ENCODE data around the gene SUCNR1. TPM values are rescaled to one million over a fixed set of nuclear protein-coding genes. Genes with fewer than 3 reads are reported as not detected.
"Not testable (repeated sequence)": the region's sequence is repeated elsewhere in the genome, so short reads cannot be mapped to it uniquely, and the experiment has no call there.

Gene SUCNR1
- total and polyA plus RNA-seq, 9 donors = 0.04 to 0.53 (median 0.23) TPM; not detected in 2

DNA sequence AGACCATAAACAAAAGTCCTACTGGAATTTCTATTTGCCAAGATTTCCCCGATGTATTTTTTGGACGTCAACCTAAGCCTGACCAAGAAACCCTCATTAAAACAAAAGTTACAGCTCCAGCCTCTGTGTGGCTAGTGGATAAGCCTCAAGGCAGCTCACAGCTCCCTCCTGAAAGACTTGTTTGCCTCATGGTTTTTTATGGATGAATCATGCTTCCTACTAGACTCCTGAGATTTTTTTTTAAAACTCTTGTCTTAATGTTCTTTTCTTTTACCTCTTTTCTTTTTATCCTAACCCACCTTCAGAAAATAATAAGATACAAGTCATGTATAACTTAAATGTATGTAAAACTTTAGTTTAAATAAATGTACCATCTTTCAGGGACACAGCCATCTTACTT lies 52.4 kb downstream of the SUCNR1 start:
- H3K27me3 ChIP-seq = no peaks in the 10 kb centered on the region
- H3K4me3 ChIP-seq = no peak overlapping the region
- 10 to 15% (median 11%) methylated on average over 2 of the region's 2 CpGs for WGBS, 3 donors
- H3K27ac ChIP-seq = no peak overlapping the region
- H3K9me3 ChIP-seq = no peaks in the 10 kb centered on the region
- DNase-seq = no peak
- H3K36me3 ChIP-seq = no peaks in the 10 kb centered on the region
- no peaks in the 10 kb centered on the region for H3K4me1 ChIP-seq (ENCODE audit: insufficient read depth)
- no peak for TF ChIP-seq CTCF (IDR thresholded peaks at IDR 0.05)
- no peak for TF ChIP-seq EP300 (IDR thresholded peaks at IDR 0.05)
- TF ChIP-seq POLR2A (IDR thresholded peaks at IDR 0.05) = no peak
- intact Hi-C loops (cut with DNase I) = loop anchor here in 1 of 4 donors (10.0 kb wide), 1 partner anchor 481 kb away; no protein-coding TSS in a partner anchor

GRCh38 chr3:151926956-151927355 lies 53.5 kb downstream of the SUCNR1 start:
- WGBS, 3 donors = 60 to 65% (median 62%) methylated on average over 5 of the region's 5 CpGs
- intact Hi-C loops (cut with DNase I) = loop anchor here in 1 of 4 donors (10.0 kb wide), 1 partner anchor 482 kb away; no protein-coding TSS in a partner anchor
- DNase-seq = no peak
- H3K36me3 ChIP-seq = no peaks in the 10 kb centered on the region
- TF ChIP-seq EP300 (IDR thresholded peaks at IDR 0.05) (no peak), POLR2A (IDR thresholded peaks at IDR 0.05) (no peak), CTCF (IDR thresholded peaks at IDR 0.05) (no peak)
- no peaks in the 10 kb centered on the region for H3K27me3 ChIP-seq
- no peak overlapping the region for H3K27ac ChIP-seq
- no peak overlapping the region for H3K4me3 ChIP-seq
- H3K4me1 ChIP-seq (ENCODE audit: insufficient read depth) = no peaks in the 10 kb centered on the region
- H3K9me3 ChIP-seq = no peaks in the 10 kb centered on the region

DNA sequence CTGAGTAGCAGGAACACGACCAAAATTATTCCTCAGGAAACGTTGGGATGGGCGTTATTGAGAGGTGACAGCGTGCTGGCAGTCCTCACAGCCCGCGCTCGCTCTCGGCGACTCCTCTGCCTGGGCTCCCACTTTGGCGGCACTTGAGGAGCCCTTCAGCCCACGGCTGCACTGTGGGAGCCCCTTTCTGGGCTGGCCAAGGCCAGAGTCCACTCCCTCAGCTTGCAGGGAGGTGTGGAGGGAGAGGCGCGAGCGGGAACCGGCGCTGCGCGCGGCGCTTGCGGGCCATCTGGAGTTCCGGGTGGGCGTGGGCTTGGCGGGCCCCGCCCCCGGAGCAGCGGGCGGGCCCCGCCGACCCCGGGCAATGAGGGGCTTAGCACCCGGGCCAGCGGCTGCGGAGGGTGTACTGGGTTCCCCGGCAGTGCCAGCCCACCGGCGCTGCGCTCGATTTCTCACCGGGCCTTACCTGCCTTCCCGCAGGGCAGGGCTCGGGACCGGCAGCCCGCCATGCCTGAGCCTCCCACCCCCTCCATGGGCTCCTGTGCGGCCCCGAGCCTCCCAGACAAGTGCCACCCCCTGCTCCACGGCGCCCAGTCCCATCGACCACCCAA lies 54.6 kb downstream of the SUCNR1 start:
- intact Hi-C loops (cut with DNase I) = loop anchor here in 1 of 4 donors (10.0 kb wide), 1 partner anchor 483 kb away; no protein-coding TSS in a partner anchor
- not testable (repeated sequence) for H3K36me3 ChIP-seq; H3K27me3 ChIP-seq; H3K27ac ChIP-seq; H3K4me1 ChIP-seq (ENCODE audit: insufficient read depth); DNase-seq; H3K4me3 ChIP-seq; H3K9me3 ChIP-seq
- 89 to 96% (median 93%) methylated on average over 41 to 49 of the region's 49 CpGs for WGBS, 3 donors

- Histone ChIP-seq H3K27ac (no peak overlapping the region), H3K4me1 (ENCODE audit: insufficient read depth) (no peaks in the 10 kb centered on the region), H3K36me3 (no peaks in the 10 kb centered on the region), H3K9me3 (no peaks in the 10 kb centered on the region), H3K4me3 (no peak overlapping the region), H3K27me3 (no peaks in the 10 kb centered on the region)
- no peak for DNase-seq
- intact Hi-C loops (cut with DNase I) = no loop called here
- 24 to 35% (median 33%) methylated on average over 1 of the region's 1 CpG for WGBS, 3 donors
- no peak for TF ChIP-seq CTCF (IDR thresholded peaks at IDR 0.05)
- TF ChIP-seq POLR2A (IDR thresholded peaks at IDR 0.05) = no peak
- no peak for TF ChIP-seq EP300 (IDR thresholded peaks at IDR 0.05)
These were observed 57.7 kb downstream of the SUCNR1 start for GRCh38 chr3:151931171-151931570.

- H3K4me3 ChIP-seq = no peak overlapping the region
- 62 to 93% (median 87%) methylated on average over 2 of the region's 2 CpGs for WGBS, 3 donors
- intact Hi-C loops (cut with DNase I) = no loop called here
These were observed 59.9 kb downstream of the SUCNR1 start for GRCh38 chr3:151933234-151933853.

More at GRCh38 chr3:151933234-151933853, 59.9 kb downstream of the SUCNR1 start:
- Histone ChIP-seq H3K9me3 (no peaks in the 10 kb centered on the region), H3K27ac (no peak overlapping the region), H3K27me3 (no peaks in the 10 kb centered on the region), H3K4me1 (ENCODE audit: insufficient read depth) (no peaks in the 10 kb centered on the region), H3K36me3 (no peaks in the 10 kb centered on the region)
- TF ChIP-seq EP300 (IDR thresholded peaks at IDR 0.05) (no peak), POLR2A (IDR thresholded peaks at IDR 0.05) (no peak), CTCF (IDR thresholded peaks at IDR 0.05) (no peak)
- DNase-seq = no peak
